WERI-Rb-1 (cell line): ENCODE data around the gene SNX9.
"Not testable (repeated sequence)": the region's sequence is repeated elsewhere in the genome, so short reads cannot be mapped to it uniquely, and the experiment has no call there.

Source experiments
- DNase-seq: peaks from one replicate; pipeline ENCODE4 v3.0.0-alpha.2; 2020
- H3K27ac ChIP-seq: fragments of 250-450 bp; sonication (Bioruptor Pico); 2 replicates; pipeline ENCODE4 v1.5.1; 2020; ENCODE audit warnings: mild to moderate bottlenecking, moderate library complexity
- H3K27me3 ChIP-seq: fragments of 250-450 bp; sonication (Bioruptor Pico); 2 replicates; pipeline ENCODE4 v1.5.1; 2021; ENCODE audit warnings: mild to moderate bottlenecking, low read depth, moderate library complexity; ENCODE audit not compliant: insufficient read depth, severe bottlenecking
- H3K36me3 ChIP-seq: fragments of 250-450 bp; sonication (Bioruptor Pico); 2 replicates; pipeline ENCODE4 v1.5.1; 2020; ENCODE audit warnings: mild to moderate bottlenecking, moderate library complexity
- H3K4me3 ChIP-seq: 2 replicates; pipeline ENCODE4 v1.5.1; 2011; ENCODE audit warnings: low read depth, mild to moderate bottlenecking, control low read depth, low read length
- H3K9me3 ChIP-seq: fragments of 250-450 bp; sonication (Bioruptor Pico); 2 replicates; pipeline ENCODE4 v1.5.1; 2021; ENCODE audit warnings: mild to moderate bottlenecking, moderate library complexity; ENCODE audit not compliant: severe bottlenecking
- TF ChIP-seq, protein P1 (sequence below): IDR thresholded peaks from 2 replicates; pipeline ENCODE4 v1.5.1; 2011; ENCODE audit warnings: low read depth, mild to moderate bottlenecking, control low read depth, inconsistent platforms, low read length

The SNX9 gene

GRCh38 chr6:157892363-157892877 lies 69.4 kb downstream of the SNX9 start:
- TF ChIP-seq, protein P1, sequence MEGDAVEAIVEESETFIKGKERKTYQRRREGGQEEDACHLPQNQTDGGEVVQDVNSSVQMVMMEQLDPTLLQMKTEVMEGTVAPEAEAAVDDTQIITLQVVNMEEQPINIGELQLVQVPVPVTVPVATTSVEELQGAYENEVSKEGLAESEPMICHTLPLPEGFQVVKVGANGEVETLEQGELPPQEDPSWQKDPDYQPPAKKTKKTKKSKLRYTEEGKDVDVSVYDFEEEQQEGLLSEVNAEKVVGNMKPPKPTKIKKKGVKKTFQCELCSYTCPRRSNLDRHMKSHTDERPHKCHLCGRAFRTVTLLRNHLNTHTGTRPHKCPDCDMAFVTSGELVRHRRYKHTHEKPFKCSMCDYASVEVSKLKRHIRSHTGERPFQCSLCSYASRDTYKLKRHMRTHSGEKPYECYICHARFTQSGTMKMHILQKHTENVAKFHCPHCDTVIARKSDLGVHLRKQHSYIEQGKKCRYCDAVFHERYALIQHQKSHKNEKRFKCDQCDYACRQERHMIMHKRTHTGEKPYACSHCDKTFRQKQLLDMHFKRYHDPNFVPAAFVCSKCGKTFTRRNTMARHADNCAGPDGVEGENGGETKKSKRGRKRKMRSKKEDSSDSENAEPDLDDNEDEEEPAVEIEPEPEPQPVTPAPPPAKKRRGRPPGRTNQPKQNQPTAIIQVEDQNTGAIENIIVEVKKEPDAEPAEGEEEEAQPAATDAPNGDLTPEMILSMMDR: no peak
- DNase-seq: no peak
- H3K4me3 ChIP-seq: no peak overlapping the region
- H3K27me3 ChIP-seq: no peaks in the 10 kb centered on the region
- H3K9me3 ChIP-seq: no peaks in the 10 kb centered on the region
- peaks cover 23% of the 10 kb centered on the region for H3K36me3 ChIP-seq
- H3K27ac ChIP-seq: no peak overlapping the region

- Histone ChIP-seq H3K36me3 (peaks cover 25% of the 10 kb centered on the region), H3K4me3 (no peak overlapping the region), H3K9me3 (no peaks in the 10 kb centered on the region), H3K27ac (no peak overlapping the region), H3K27me3 (no peaks in the 10 kb centered on the region)
- no peak for DNase-seq
- TF ChIP-seq, protein P1: no peak
These were observed 70.2 kb downstream of the SNX9 start for GRCh38 chr6:157893238-157893637.

- TF ChIP-seq, protein P1: no peak
- Histone ChIP-seq H3K4me3 (no peak overlapping the region), H3K27me3 (no peaks in the 10 kb centered on the region)
These were observed 72.5 kb downstream of the SNX9 start for GRCh38 chr6:157895585-157895984.

DNA sequence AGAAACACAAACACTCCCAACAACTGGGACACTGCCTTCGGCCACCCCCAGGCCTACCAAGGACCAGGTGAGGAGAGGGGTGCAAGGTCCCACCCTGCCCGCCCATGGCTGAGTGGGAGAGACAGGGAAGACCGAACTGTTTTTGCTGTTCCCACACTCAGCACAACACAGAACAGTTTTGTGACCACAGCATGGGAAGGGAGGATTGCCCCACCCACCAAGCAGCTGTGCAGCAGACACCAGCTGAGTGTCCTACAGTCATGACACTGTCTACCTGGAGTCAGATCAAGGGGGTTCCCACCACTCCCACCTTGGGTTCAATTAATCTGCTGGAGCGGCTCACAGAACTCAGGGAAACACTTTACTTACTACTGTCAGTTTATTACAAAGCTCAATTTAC lies 73.9 kb downstream of the SNX9 start:
- Histone ChIP-seq H3K9me3 (no peaks in the 10 kb centered on the region), H3K27me3 (no peaks in the 10 kb centered on the region), H3K36me3 (peaks cover 29% of the 10 kb centered on the region), H3K4me3 (no peak overlapping the region), H3K27ac (no peak overlapping the region)
- TF ChIP-seq, protein P1: no peak
- DNase-seq: no peak

More at GRCh38 chr6:157895585-157895984, 72.5 kb downstream of the SNX9 start:
- DNase-seq: no peak
- H3K27ac ChIP-seq: no peak overlapping the region
- H3K9me3 ChIP-seq: no peaks in the 10 kb centered on the region
- H3K36me3 ChIP-seq: peaks cover 27% of the 10 kb centered on the region

- Histone ChIP-seq H3K4me3 (no peak overlapping the region), H3K9me3 (no peaks in the 10 kb centered on the region), H3K36me3 (peaks cover 40% of the 10 kb centered on the region), H3K27me3 (no peaks in the 10 kb centered on the region), H3K27ac (no peak overlapping the region)
- peak; percentile 17 for DNase-seq
- TF ChIP-seq, protein P1: peak; percentile 56
These were observed 75.1 kb downstream of the SNX9 start for GRCh38 chr6:157898169-157898568.

DNA sequence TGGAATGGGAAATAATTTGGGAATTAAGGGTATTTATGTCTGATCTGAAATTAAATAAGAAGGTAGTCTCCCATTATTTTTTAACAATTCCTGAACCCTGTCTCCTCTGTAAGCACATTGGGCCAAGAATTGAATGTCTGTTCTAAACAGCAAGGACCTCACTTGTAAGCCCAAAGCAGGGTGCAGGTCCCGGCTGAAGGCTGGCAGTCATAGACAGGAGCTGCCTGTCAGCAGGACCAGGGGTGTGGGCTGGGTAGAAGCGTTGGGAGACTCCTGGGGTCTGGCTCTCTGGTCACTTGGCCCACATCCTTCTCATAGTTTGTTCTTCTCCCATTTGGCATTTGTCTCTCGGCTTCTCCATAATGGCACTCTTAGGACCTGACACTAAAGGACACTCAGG lies 75.6 kb downstream of the SNX9 start:
- Histone ChIP-seq H3K36me3 (peaks cover 42% of the 10 kb centered on the region), H3K4me3 (no peak overlapping the region), H3K27me3 (no peaks in the 10 kb centered on the region), H3K27ac (no peak overlapping the region), H3K9me3 (no peaks in the 10 kb centered on the region)
- DNase-seq: no peak
- TF ChIP-seq, protein P1: no peak

GRCh38 chr6:157900262-157900661 lies 77.2 kb downstream of the SNX9 start:
- H3K36me3 ChIP-seq: peaks cover 44% of the 10 kb centered on the region
- DNase-seq, H3K27ac ChIP-seq, H3K27me3 ChIP-seq, H3K9me3 ChIP-seq, H3K4me3 ChIP-seq: not testable (repeated sequence)

DNA sequence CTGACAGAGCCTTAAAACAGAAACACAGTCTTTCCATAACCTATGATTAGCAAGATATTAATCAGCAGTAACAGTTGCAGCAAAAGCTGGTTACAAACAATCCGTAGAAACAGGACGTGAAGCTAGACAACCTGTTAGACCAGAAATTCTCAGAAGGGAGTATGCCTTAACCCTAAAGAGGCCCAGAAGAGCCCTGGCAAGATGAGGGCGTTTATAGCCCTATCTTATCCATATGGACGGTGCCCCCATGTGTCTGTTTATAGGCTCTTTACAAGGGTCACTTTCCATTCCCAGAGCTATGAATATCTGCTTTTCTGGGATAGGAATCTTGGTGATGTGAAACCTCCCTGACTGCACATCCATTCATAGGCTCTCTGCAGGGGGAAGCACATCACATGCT lies 77.7 kb downstream of the SNX9 start:
- peaks cover 45% of the 10 kb centered on the region for H3K36me3 ChIP-seq
- H3K27ac ChIP-seq, H3K27me3 ChIP-seq, H3K9me3 ChIP-seq, DNase-seq, H3K4me3 ChIP-seq: not testable (repeated sequence)
